Stimulated activated CD8-positive, alpha-beta memory T cell treated with anti-CD3 and anti-CD28 coated beads, Interleukin-15, amount 100 ng/mL, for 1 hour (primary cell): ENCODE results near the gene IQSEC1.

ENCODE experiments used
- DNase-seq: peaks from one replicate; pipeline ENCODE4 v3.0.0-alpha.2; 2020; ENCODE audit warnings: low read depth

The IQSEC1 gene

GRCh38 chr3:13068269-13069010 lies 4.8 kb downstream of the IQSEC1 start:
- no peak for DNase-seq

- DNase-seq = no peak
Measured at GRCh38 chr3:13067778-13068177, 5.5 kb downstream of the IQSEC1 start.

- DNase-seq = no peak
Measured at GRCh38 chr3:13066834-13067233, 6.4 kb downstream of the IQSEC1 start.

- no peak for DNase-seq
Measured at GRCh38 chr3:13066236-13066635, 7.0 kb downstream of the IQSEC1 start.

GRCh38 chr3:13065727-13066126 lies 7.5 kb downstream of the IQSEC1 start:
- no peak for DNase-seq

- DNase-seq = no peak
Measured at GRCh38 chr3:13064964-13065363, 8.3 kb downstream of the IQSEC1 start.

- no peak for DNase-seq
Measured at GRCh38 chr3:13064159-13064868, 8.9 kb downstream of the IQSEC1 start.

GRCh38 chr3:13063225-13063624 lies 10.0 kb downstream of the IQSEC1 start:
- DNase-seq = no peak

- no peak for DNase-seq
Measured at GRCh38 chr3:13062647-13063046, 10.6 kb downstream of the IQSEC1 start.

- DNase-seq = no peak
Measured at GRCh38 chr3:13060341-13060910, 12.8 kb downstream of the IQSEC1 start.

GRCh38 chr3:13058346-13059120 lies 14.7 kb downstream of the IQSEC1 start:
- DNase-seq = no peak

- DNase-seq = no peak
Measured at GRCh38 chr3:13057282-13058040, 15.8 kb downstream of the IQSEC1 start.

GRCh38 chr3:13055634-13056033 lies 17.6 kb downstream of the IQSEC1 start:
- DNase-seq = no peak

- DNase-seq = no peak
Measured at GRCh38 chr3:13054341-13055285, 18.6 kb downstream of the IQSEC1 start.

- no peak for DNase-seq
Measured at GRCh38 chr3:13053893-13054292, 19.3 kb downstream of the IQSEC1 start.

GRCh38 chr3:13053420-13053819 lies 19.8 kb downstream of the IQSEC1 start:
- DNase-seq = no peak

- no peak for DNase-seq
Measured at GRCh38 chr3:13052191-13052820, 20.9 kb downstream of the IQSEC1 start.

- DNase-seq = no peak
Measured at GRCh38 chr3:13051581-13051980, 21.6 kb downstream of the IQSEC1 start.

GRCh38 chr3:13051066-13051465 lies 22.2 kb downstream of the IQSEC1 start:
- no peak for DNase-seq

GRCh38 chr3:13050446-13050845 lies 22.8 kb downstream of the IQSEC1 start:
- DNase-seq = no peak
